Adrenal gland (tissue), 12 donors: ENCODE results near the gene BCL2L1. TPM values are rescaled to one million over a fixed set of nuclear protein-coding genes. Genes with fewer than 3 reads are reported as not detected.

Source experiments
- DNase-seq, 7 donors: peaks; one replicate each; pipeline ENCODE4 v3.0.0-alpha.2; 2019 to 2020
- H3K27ac ChIP-seq, 5 donors: fragments of 200-600 bp; sonication (generic) in 4 of 5; 1 replicate in 3 of 5; 2 replicates in 2 of 5; pipeline versions ENCODE4 v1.5.1 to v1.8.0; 2016 to 2020; ENCODE audit warnings: mild to moderate bottlenecking in 1 of 5
- H3K27me3 ChIP-seq: fragments of 200-600 bp; 2 replicates; pipeline ENCODE4 v1.8.0; 2021
- H3K36me3 ChIP-seq, 2 donors: fragments of 200-600 bp; replicated peaks in 1 of 2; 1 replicate in 1 of 2; 2 replicates in 1 of 2; pipeline versions ENCODE4 v1.5.1 to v1.8.0; 2018 to 2022
- H3K4me1 ChIP-seq, 2 donors: fragments of 200-600 bp; replicated peaks in 1 of 2; 1 replicate in 1 of 2; 2 replicates in 1 of 2; pipeline versions ENCODE4 v1.5.1 to v1.8.0; 2018 to 2021
- H3K4me3 ChIP-seq, 4 donors: fragments of 200-600 bp; sonication (generic) in 3 of 4; one replicate each; pipeline ENCODE4 v1.5.1; 2016 to 2018
- H3K9me3 ChIP-seq, 3 donors: fragments of 200-600 bp; sonication (generic) in 1 of 3; replicated peaks in 1 of 3; 1 replicate in 2 of 3; 2 replicates in 1 of 3; pipeline versions ENCODE4 v1.5.1 to v1.8.0; 2016 to 2021
- CTCF ChIP-seq, 6 experiments: fragments of 450-650 bp in 4 of 6; fragments of 200-600 bp in 2 of 6; sonication (generic) in 1 of 6; IDR thresholded peaks; 1 replicate in 5 of 6; 2 replicates in 1 of 6; pipeline versions ENCODE4 v1.5.1 to v1.8.0; 2016 to 2021; ENCODE audit warnings: antibody characterized with exemption in 6 of 6, mild to moderate bottlenecking in 2 of 6, moderate library complexity in 1 of 6
- POLR2A ChIP-seq, 2 donors: fragments of 450-650 bp; IDR thresholded peaks; one replicate each; pipeline ENCODE4 v1.6.1; 2017; ENCODE audit warnings: antibody characterized with exemption in 2 of 2, mild to moderate bottlenecking in 2 of 2, moderate library complexity in 1 of 2
- WGBS, 4 donors: extraction: QIAGEN DNeasy Blood & Tissue Kit in 2 of 4; methylation state at CpG; one replicate each; pipeline versions ENCODE4 v1.1.5 to v1.1.7; 2013 to 2017; 5-methylcytosine and 5-hydroxymethylcytosine counted together
- intact Hi-C, 2 donors: fragments of 100-400 bp; cut with DNase I; formaldehyde crosslinking; loops; one replicate each; pipeline versions ENCODE4 v1.14.1 to v1.15.0; 2022 to 2023
- polyA plus RNA-seq, 3 donors: library from polyadenylated mRNA; stranded (reverse); fragments of 200-250 nt in 2 of 3; fragments of 350-450 nt in 1 of 3; fragmentation: Illumina TruSeq in 1 of 3; extraction: RNeasy Lipid Tissue Mini Kit (QIAGEN cat#74804) in 1 of 3; gene quantifications; one replicate each; pipeline ENCODE4 v1.2.3, GENCODE V29; 2013 to 2014
- total RNA-seq, 9 donors: library from RNA; depleted of rRNA in 4 of 9; stranded (reverse); fragments of >200 nt in 4 of 9; fragments of 120-200 nt in 1 of 9; fragmentation: NEBNext Ultra II Directional in 1 of 9; extraction: Animal tissue kit (Norgen Biotek cat#: 25700) in 1 of 9; gene quantifications; one replicate each; pipeline versions ENCODE4 v1.1.0 to v1.2.4, GENCODE V29; 2013 to 2023
- donor health status: healthy with polysubstance abuse.
- donor health status: Bipolar disorder and iron deficiency.
- donor health status: DM: yes; HTN: yes; CAD: no.
- donor health status: DM: no; HTN: no; CAD: no.
- donor health status: DM: no; HTN: no; CAD: no.
- donor health status: DM: yes; HTN: yes; CAD: no.

BCL2L1 gene
- total and polyA plus RNA-seq, 12 donors, result 40.2 to 143 (median 64.4) TPM

DNA sequence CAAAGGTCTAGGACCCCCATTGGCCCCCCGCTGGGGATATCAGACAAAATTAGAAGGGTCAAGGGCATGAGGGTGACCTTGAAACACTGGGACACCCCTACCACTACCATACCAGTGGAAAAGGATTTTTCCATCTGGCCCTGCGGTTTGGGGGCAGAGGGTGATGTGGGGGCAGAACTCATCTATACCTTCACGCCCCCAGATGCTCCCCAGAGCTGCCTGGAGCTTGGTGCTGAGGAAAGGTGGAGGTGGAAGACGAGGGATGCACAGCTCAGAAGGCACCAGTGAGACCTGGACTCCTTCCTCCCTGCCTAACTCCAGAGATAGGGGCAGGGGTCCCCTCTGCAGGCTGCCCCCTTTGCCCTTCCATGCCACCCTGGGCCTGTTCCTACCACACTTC, 83.9 kb downstream of the BCL2L1 start:
- no peak for DNase-seq
- intact Hi-C loops, result no loop called here
- Histone ChIP-seq H3K36me3 (no peaks in the 10 kb centered on the region), H3K4me3 (no peak overlapping the region), H3K27me3 (peaks cover 14% of the 10 kb centered on the region), H3K4me1 (no peaks in the 10 kb centered on the region), H3K27ac (no peak overlapping the region), H3K9me3 (no peaks in the 10 kb centered on the region)
- WGBS, 4 donors, result 68 to 100% (median 73%) methylated on average over 2 to 4 of the region's 4 CpGs
- TF ChIP-seq CTCF (IDR thresholded peaks at IDR 0.05) (no peak), POLR2A (IDR thresholded peaks at IDR 0.05) (no peak)

GRCh38 chr20:31638317-31638716, 84.4 kb downstream of the BCL2L1 start:
- H3K4me3 ChIP-seq, result no peak overlapping the region
- no peak overlapping the region for H3K27ac ChIP-seq
- intact Hi-C loops, result no loop called here
- H3K27me3 ChIP-seq, result peaks cover 14% of the 10 kb centered on the region
- WGBS, 4 donors, result 83 to 90% (median 85%) methylated on average over 1 to 4 of the region's 4 CpGs; no CpG with 5 or more reads in 1 of the 4 donors
- H3K36me3 ChIP-seq, result no peaks in the 10 kb centered on the region
- DNase-seq, result no peak
- H3K4me1 ChIP-seq, result no peaks in the 10 kb centered on the region
- no peaks in the 10 kb centered on the region for H3K9me3 ChIP-seq
- TF ChIP-seq CTCF (IDR thresholded peaks at IDR 0.05) (no peak), POLR2A (IDR thresholded peaks at IDR 0.05) (no peak)

DNA sequence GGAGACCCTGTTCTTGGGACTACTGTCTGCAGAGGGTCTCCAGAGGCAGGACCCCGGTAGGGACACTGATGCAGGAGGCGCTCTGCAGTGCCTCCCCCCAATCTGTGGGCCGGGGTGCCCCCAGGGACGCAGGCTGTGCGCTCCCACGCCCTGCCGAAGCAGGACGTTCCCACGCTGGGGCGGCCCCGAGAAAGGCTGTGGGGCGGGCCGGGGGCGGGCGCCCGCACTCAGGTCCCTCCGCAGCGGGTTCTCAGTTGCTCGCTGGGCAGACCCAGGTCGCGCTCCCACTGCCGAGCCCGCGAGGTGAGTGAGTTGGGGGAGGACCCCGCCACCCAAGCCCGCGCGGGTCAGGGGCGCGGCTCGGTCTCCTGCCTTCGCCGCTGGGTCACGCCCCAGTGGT, 85.0 kb downstream of the BCL2L1 start, which contains the start of gene COX4I2:
COX4I2 (plus strand) TSS at position 253 of the 400 bp plus-strand sequence. CDS start 1,106 bp downstream, outside the sequence.
- intact Hi-C loops, result no loop called here
- Histone ChIP-seq H3K27me3 (peaks cover 14% of the 10 kb centered on the region), H3K36me3 (no peaks in the 10 kb centered on the region), H3K9me3 (no peaks in the 10 kb centered on the region), H3K4me1 (no peaks in the 10 kb centered on the region), H3K27ac (no peak within 1 kb of the TSS), H3K4me3 (no peak within 1 kb of the TSS)
- TF ChIP-seq POLR2A (IDR thresholded peaks at IDR 0.05) (no peak), CTCF (IDR thresholded peaks at IDR 0.05) (no peak)
- no peak for DNase-seq
- 30 to 47% (median 39%) methylated on average over 3 to 34 of the region's 34 CpGs for WGBS, 4 donors

GRCh38 chr20:31633339-31633914, 89.2 kb downstream of the BCL2L1 start:
- Histone ChIP-seq H3K27ac (no peak overlapping the region), H3K4me1 (no peaks in the 10 kb centered on the region), H3K9me3 (no peaks in the 10 kb centered on the region), H3K27me3 (peaks cover 6% of the 10 kb centered on the region), H3K4me3 (no peak overlapping the region), H3K36me3 (no peaks in the 10 kb centered on the region)
- TF ChIP-seq POLR2A (IDR thresholded peaks at IDR 0.05), result no peak
- TF ChIP-seq CTCF (IDR thresholded peaks at IDR 0.05), result no peak
- no peak for DNase-seq
- intact Hi-C loops, result no loop called here
- 85 to 100% (median 88%) methylated on average over 5 to 14 of the region's 14 CpGs for WGBS, 4 donors
